ENCODE results near the gene SMTNL2. TPM values are rescaled to one million over a fixed set of nuclear protein-coding genes. Genes with fewer than 3 reads are reported as not detected.

Gene SMTNL2
- total RNA-seq, 1 donor from 2014 or later, result 14.9 TPM

DNA sequence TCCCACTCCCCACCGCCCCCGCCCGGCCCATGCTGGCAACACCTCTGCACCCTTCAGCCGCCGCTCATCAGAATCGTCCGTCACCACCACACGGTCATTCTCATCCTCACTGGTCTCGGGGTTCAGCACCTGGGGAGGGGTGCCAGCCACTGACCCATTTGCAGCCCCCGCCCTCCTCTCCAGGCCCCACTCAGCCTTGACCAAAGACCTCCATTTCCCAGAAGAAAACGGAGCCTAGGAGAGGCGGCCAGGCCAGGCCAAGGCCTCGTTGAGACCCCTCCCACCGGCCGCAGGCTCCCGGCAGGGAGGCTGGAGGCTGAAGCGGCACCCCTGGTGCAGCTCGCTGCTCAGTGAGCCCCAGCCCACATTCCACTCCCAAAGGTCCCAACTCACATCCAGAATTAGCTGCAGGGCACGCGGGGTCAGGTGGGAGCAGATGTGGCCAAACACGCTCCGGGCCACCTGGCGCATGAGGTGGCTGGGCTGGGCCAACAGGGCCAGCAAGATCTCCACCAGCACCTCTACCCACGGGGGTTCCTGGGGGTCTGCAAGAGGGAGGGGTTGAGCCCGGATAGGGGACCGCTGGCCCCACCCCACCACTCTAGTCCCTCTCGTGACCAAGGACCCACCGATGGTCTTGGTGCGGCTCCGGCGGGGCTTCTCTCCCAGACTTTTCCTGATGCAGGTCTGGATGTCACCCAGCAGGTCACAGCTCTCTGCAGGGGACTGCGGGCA is 38.9 kb upstream of the SMTNL2 start:
- no peak for DNase-seq

DNA sequence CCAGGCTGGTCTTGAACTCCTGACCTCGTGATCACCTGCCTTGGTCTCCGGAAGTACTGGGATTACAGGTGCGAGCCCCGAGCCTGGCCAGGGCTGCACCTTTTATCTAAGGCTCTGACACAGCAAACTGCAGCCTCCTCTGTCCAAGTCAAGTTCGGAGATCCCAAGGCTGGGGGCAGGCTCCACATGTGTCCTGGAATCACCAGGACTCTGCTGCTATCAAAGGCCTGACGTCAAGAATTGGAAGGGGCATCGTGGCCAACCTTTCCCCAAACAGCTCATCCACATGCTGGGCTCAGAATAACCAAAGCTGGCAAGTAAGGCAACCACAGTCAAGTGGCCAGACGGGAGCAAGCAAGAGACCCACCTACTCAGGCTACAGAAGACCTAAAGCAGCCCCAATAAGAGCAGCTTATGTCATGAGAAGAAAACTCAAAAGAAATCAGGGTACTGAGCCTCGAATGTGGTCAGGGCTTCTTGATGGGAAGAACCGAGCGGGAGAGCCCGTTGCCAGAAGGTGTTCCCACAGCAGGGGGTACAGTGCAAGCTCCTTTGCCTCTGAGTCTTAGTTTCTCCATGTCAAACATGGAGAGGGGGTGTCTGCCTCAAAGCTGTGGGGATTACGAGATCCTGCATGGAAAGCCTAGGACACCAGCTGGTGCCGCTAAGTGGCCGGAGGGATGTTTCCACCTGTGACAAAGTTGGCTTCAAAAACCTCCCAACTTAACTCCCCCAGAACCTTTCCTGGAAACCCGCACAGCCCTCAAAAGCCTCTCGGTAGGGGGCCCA is 37.0 kb upstream of the SMTNL2 start:
- no peak for DNase-seq

DNA sequence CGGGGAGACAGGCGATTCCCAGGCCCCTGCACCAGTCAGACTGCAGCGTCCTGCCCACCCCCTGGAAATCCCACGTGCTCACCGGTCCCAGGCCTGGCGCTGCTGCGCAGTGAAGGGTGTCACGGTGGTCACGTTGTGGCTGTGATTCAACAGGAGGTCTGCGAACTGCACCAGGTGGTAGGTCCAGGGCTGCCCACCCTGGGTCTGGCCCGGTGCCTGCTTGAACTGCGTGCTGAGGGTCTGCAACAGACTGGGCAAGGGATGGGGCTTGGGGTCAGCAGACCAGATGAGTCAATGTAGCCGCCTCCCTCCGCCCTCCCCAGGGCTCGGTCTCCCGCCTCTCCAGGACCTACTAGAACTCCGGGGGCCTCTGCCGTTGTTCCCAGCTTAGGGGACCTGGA is 36.3 kb upstream of the SMTNL2 start:
- no peak for DNase-seq

DNA sequence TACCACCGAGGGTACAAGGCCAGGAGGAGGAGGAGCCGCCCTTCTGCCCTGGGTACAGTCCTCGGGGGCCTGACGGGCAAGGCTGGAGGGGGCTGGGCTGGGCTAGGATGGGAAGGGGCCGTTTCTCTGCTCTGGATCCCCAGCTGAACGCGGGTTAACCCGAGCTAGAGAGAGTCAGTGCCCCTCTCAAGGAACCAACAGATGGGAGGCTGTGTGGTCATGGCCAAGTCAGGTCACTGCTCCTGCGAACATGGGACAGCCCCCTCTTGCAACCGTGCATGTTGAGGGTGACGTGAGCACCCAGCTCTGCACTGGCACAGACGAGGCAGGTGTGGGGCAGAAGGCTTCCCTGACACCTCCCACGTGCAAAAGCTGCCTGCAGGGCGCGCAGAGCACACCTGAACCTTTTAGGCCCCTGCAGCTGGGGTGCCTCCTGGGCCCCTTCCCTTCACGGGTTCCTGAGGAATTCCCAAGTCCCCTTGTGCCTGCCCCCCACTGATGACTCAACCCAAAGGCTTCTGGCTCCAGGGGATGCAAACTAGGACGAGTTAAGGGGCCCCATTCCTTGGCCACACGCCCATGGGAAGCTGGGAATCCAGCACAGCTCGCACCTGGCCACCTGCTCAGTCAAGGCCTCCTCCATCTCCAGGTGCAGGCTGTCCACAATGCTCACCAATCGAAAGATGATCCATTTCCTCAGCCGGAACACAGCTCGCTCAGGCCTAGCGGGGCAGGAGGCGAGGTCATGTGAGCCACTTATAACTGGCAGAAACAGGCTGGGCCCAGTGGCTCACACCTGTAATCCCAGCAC is 35.4 kb upstream of the SMTNL2 start:
- no peak for DNase-seq

DNA sequence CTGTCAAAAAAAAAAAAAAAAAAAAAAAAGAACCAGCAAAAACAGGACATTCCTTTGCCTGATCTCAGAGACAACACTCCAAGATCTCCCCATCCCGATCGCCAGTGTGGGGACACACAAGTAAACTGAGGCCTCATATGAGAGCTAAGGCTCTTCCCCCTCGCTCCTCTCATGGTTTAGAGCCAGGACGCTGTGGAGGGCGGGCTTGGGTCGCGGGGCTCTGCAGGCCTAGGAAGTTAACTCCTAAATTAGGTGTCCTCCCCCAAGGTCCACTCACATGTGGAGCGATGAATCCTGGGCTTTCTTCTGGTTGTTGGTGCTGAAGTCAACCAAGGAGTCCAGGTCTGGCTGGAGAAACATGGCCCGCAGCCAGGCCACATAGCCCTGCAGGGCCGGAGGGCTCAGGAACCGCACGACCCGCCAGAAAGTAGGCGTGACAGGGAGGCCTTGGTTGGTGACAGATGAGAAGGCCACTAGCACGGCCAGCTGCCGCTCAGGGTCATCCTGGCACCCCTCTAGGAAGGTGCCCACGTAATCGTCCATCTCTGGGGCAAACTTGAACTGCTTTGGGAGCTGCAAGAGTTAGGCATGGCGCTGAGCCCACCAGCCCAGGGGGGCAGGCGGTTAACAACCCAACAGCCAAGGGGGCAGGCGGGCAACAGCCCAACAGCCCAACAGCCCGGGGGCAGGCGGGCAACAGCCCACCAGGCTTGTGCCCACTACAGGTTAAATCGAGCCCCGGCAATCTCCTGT is 34.4 kb upstream of the SMTNL2 start:
- DNase-seq, result no peak

DNA sequence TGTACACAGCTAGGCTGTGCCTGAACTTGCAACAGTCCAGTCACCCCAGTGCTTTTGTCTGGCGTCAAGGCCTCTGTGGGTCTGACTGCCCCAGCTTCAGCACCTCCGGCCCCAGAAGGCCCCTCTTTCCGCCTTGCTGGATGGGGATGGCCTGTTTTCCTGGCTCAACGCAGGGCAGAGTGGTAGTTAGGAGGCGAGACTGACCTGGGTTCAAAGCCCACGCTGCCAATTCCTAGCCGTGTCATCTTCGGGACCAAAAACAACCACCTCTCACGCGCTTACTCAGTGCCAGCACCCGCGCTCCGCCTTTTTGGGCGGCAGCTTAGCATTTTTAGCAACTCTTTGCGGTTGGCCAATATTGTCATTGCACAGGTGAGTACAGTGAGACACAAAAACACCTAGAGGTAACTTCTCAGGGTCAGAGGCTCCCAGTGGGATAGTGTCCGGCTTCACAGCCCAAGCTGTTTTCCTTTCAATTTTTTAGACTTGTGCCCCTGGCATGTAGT is 33.7 kb upstream of the SMTNL2 start:
- DNase-seq, result no peak

DNA sequence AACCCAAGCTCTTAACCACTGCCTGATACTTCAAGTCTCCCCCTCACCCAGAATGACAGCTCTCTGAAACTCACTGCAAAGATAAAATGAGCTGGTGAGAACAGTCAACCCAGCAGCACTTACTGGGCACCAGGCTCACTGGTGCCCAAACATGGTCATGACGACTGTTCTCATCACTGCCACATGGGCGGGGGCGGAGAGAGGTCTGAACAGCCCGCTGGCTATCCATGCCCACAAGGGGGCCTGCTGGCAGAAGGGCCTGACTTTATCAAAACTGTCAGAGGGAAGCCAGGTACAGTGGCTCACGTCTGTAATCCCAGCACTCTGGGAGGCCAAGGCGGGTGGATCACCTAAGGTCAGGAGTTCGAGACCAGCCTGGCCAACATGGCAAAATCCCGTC is 33.2 kb upstream of the SMTNL2 start:
- no peak for DNase-seq

DNA sequence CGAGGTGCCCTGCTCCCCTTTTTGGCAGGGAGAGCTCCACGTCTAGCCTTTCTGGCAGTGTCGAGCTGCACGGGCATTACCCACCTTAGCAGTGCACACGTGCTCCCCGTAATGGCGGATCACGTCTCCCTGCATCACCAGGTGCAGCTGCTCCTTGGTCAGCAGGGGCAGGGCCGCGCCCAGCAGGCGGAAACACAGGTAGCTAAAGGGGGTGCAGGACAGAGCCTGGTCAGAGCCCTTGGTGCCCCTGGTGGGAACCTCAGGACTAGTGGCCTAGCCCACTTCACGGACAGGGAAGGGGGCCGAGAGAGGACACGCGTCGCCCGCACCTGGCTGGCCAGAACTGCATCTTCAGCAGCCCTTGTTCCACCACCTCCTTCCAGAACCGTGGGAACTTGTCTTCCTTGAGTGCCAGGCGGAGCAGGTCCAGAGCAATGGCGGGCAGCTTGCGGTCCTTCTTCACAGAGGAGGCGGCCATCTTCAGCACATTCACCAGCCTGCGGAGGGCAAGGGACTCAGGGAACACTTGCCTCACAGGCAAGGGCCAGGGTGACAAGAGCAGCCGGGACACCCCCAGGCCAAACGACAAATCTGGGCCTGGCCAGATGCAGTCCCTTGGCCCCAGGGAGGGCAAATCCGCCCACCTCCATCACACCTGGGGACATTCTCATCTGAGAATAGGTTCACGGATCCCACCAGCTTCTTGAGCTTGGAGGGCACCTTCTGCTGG is 32.4 kb upstream of the SMTNL2 start:
- no peak for DNase-seq

DNA sequence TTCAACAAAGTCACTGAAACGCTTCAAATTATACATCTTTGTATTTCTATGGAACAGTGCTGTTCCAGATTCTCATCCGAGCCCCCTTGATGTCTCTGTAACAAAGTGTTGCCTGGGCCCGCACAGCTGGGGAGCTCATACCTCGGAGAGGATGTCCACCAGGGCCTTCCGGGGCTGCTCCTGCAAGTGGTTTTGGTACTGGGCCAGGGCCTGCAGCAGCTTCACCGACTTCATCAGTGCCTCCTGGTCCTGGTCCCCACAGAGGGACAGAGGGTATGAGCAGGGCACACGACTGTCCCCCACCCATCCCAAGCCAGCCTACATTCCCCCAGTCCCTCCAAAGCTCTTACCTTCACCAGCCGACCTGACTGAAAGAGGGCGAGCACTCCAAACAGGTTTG is 30.7 kb upstream of the SMTNL2 start:
- DNase-seq, result no peak

DNA sequence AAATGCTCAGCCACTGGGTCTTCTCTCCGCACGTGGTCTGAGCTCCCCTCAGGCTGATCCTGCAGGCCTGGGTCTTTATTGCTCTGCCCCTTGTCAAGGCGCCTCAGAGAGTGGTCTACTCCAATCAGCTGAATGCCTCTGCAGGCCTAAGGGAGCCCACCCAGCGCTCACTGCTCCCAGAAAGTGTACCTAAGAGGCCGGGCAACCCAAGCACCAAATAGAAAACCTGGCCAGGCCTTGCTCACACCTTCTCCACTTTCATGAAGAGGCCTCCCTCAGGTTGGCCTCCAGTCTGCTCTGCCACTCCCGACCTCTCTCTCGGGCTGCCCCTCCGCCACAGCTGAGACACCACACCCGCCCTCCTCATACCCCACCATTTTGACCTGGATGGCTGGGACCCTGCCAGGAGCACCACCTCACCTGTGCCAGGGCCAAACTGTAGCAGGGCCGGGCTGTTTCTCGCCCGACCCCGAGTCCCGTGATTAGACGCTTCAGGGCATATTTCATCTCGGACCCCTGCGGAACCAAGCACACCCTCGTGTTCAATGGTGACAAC is 29.8 kb upstream of the SMTNL2 start:
- DNase-seq, result no peak

DNA sequence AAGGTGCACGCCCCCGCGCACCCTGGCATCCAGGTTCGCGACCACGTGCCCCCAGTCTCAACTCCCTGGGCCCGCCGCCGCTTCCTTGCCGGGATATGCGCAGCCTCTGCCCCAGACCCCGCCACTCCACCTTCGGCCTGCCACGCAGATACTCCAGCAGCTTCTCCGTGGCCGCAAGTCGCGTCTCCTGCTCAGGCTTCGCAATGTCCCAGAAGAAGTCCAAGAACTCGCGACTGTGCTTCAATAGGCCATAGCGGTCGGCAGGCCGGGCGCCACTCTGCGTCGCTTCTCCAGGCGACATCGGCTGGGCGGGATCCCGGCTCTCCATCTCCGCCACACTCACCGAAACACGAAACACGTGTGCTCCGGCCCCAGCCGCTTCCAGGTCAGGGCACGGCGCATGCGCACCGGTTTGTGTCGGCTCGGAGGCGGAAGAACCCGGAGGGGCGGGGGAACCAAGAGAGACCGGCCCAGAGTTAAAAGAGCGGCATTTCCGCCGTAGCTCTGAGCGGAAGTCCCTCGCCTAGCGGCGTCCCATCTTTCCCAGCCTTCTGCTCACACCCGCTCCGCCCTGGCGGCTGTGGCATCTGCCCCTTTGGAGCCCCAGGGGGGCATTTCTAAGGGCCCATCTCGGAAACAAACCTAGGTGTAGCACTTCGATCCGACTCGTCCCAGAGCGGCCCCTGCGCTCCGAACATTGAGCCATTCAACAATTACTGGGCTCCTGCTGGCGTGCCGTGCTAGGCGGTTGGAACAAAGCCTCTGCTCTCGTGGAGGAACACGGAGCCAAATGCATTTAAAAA is 29.1 kb upstream of the SMTNL2 start, which contains the start of gene MYBBP1A:
Gene MYBBP1A (minus strand): TSS at position 388 of the 803 bp plus-strand sequence. CDS start 60 bp downstream, at position 328.
- peak; percentile 88 for DNase-seq

DNA sequence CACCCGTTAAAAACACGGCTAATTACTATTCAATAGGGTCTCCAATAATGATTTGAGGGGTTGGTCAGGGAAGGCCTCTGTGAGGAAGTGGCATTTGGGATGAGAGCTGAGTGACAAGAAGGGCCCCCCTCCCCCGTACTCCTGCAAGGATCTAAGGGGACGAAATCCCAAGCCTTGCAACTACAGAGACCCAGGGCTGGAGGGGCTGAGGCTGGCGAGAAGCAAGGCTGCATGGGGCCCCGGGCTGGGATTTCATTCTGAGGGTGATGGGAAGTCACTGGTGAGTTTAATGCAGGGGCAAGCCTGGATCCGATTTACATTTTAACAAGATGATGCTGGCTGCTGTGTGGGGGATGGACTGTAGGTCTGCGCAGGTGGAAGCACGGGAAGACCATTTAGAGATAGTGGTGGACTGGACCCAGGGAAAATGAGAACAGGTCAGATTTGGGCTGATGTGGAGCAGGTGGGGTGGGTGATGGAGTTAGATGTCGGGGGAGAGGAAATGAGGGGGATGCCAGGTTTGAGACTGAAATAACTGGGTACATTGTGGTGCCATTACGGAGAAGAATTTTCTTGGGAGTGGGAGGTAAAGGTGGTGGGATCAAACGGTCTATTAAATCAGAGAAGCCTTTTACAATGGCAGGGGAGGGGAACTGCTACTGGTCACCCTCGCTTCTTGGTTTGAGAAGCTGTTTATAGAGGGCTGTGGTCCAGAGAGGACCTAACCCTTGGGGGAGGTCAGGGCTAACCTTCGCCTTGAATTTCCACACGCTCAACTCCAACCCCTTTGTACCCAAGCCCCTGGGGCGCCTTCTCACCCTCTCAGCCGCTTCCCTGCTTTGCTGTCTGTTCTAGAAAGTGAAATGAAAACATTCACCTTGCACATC is 28.2 kb upstream of the SMTNL2 start:
- DNase-seq, result no peak

DNA sequence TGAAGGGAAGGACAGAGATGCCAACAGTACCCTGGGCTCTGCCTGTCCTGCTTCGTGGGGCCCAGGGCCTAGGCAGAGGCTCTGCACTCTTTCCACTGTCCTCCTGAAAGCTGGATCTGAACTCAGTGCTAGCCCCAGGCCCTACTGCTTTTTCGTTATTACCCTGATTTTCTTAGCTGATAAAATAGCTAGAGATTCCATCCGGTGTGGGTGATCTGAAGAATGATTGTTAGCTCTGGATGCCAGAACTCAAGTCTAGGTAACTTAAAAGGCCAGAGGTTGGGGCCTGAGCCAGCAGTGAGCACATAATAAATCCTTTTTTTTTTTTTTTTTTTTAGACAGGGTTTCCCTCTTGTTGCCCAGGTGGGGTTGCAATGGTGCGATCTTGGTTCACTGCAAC is 27.3 kb upstream of the SMTNL2 start:
- DNase-seq, result no peak

DNA sequence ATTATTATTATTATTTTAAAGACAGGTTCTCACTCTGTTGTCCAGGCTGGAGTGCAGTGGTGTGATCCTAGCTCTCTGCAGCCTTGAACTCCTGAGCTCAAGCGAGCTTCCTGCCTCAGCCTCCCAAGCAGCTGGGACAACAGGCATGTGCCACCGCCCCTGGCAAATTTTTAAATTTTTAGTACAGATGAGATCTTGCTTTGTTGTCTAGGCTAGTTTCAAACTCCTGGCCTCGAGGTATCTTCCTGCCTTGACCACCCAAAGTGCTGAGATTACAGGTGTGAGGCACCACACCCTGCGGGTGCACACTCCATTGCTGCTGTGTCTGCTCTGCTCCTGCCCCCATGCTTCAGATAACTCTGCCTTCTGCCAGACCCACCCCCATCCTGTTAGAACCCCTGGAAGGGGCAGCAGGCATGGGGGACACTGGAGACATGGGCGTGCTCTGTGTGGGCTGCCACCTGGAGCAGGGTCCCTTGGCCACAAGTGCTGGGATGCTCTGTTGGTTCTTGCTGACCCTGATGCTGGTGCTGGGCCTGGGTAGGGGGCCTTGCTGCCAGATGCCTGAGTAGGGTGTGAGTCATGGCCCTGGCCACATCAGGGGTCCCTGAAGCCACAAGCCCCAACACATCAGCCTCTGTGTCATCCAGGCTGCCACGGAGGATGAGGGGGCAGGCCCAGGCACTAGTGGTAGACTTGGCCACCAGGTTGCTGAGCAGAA is 26.5 kb upstream of the SMTNL2 start:
- no peak for DNase-seq

DNA sequence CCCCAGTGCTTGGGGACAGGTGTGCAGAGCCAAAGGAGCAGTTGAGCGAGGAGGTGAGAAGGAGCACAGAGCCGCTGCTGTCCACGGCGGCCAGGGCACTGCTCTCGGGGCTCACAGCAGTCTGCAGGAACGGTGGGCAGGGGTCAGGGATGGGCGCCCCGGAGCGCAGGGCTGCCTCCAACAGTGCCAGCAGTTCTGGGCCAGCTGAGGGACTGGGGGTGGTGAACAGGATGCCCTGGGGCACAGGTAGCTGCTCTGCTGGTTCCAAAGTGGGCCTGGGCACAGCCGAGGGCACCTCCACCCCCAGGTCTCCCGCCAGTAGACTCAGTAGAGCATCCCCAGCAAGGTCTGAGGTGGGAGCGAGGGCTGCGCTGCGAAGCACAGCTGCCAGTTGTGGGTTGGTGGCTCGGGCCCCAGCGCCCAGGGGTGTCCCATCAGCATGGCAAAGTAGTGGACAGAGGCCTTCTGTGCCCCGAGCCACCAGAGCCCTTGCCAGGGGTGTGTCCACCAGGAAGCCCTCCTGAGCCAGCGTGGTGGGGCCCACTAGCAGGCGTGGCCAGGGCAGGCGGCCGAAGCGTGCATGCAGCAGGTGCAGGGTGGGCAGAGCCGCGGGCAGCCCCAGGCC is 25.9 kb upstream of the SMTNL2 start:
- DNase-seq, result no peak

DNA sequence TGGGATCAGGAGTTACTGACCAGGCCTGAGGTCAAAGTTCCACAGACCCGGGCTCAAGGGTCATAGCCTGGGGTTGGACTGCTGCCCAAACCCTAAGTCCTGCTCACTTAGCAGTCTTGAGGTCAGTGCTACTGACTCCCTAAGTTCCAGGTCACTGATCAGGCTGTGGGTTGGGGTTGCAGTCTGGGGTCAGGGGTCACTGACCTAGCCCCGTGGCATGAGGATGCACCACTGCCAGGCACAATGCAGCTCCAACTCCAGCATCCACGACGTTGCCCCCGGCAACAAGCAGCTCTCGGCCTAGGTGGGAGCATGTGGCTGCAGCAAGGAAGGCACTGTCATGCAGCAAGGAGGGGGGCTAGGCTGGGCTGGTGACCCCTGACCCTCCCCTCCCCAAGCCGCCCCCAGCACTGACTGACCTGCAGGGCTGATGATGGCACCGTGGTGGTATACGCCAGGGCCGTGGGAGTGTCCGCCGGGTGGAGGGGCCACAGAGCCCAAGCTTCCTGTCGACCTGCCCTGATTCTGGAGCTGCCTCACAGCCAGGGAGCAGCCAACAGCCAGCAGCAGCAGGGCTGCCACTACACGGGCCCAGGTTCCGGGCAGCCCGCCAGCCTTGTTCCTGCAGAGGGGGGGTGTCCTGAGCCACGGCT is 25.1 kb upstream of the SMTNL2 start:
- DNase-seq, result no peak

DNA sequence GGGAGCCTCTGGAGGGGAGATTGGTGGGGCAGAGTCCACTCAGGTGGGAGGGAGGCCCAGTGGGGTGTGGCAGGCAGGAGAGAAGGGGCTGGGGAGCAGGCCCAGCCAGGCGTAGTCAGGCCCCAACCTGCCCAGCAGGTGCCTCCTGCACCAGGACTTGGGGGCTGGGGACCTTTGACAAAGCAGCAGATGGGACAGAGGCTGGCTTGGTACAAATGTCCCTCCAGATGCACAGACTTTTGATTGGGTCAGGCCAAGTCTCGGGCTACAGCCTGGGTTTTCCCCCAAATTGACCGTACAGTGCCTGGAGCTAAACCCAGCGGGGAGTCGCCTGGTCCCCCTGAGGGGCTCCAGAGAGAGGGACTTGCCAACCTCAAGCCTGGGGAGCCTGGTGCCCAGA is 24.4 kb upstream of the SMTNL2 start:
- DNase-seq, result no peak
